ENCODE results near the gene FBXO7.

GRCh38 chr22:32511274-32511673, 36.7 kb downstream of the FBXO7 start:
- TF ChIP-seq CTCF (conservative IDR thresholded peaks at IDR 0.05; ENCODE audit: low read depth, low read length) (no peak), POLR2A (IDR thresholded peaks at IDR 0.05; ENCODE audit: low read depth, low read length) (no peak), RFX5 (IDR thresholded peaks at IDR 0.05; ENCODE audit: low read depth, low read length) (no peak), MAZ (IDR thresholded peaks at IDR 0.05; ENCODE audit: borderline replicate concordance, low read depth, low read length) (no peak), RAD21 (IDR thresholded peaks at IDR 0.05; ENCODE audit: low read length) (no peak), CHD1 (IDR thresholded peaks at IDR 0.05; ENCODE audit: low read depth, low read length) (no peak), MXI1 (IDR thresholded peaks at IDR 0.05; ENCODE audit: borderline replicate concordance, low read depth, low read length) (no peak), USF2 (IDR thresholded peaks at IDR 0.05; ENCODE audit: low read depth, low read length) (no peak), CEBPB (IDR thresholded peaks at IDR 0.05; ENCODE audit: low read depth, low read length) (no peak), BHLHE40 (IDR thresholded peaks at IDR 0.05; ENCODE audit: low read depth, low read length) (no peak), SMC3 (IDR thresholded peaks at IDR 0.05; ENCODE audit: low read depth, low read length) (no peak)
